NCI-H2029 treated with DMSO at 0.1 percent for 48 hours (cell line): Measurements from ENCODE around the gene LTB4R2.

Experiments
- DNase-seq: peaks from one replicate; lab custom pipeline; 2025; lab: John Stamatoyannopoulos, UW

LTB4R2 gene

DNA sequence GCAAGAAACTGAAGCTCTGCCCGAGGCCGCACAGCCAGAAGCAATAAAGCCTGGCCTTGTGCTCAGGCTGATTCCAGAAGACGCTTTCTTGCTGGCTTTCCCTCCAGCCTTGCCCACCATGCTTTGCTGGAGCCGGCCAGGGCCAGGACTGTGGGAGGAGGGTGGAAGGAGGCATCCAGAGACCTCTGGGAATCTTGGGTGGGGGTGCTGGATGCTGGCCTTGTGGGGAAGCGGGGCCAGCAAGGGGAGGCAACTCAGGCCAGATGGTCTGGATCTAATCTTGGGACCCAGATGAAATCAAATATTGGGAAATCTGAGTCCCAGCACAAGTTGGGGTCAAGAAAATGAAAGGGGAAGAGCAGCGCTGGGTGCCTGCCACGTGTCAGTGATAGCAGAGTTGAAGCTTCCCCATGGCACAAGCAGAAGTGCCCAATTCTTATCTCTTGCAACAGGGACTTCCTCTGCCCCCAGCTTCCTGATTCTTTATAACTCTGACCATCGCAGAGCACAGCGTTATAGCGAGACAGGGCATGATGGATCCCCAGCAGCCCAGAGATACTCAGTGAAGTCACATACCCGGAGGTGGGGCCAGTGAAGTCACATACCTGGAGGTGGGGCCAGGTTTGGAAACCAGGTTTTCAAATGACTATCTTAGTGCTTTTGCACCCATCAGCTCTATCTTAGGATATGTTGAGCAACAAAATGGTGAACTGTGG is 32.2 kb upstream of the LTB4R2 start:
- no peak for DNase-seq

DNA sequence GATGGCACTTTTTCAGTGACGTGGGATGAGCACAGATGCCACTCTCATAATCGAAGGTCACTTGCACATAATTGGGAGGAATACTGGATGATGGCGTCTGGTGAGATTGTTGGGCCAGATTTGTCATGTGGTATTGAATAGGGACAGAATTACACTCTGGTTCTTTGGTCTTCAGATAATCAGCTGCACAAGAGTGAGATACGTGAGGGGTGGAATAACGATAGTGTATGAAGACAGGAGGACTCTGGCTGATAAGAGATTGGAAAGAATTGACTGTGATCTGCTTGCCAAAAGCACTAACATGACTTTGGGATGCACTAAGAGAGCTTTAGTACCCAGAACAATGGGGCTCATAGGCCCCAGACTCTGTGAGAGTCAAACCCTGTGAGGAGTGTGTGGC is 31.5 kb upstream of the LTB4R2 start:
- DNase-seq, result no peak

DNA sequence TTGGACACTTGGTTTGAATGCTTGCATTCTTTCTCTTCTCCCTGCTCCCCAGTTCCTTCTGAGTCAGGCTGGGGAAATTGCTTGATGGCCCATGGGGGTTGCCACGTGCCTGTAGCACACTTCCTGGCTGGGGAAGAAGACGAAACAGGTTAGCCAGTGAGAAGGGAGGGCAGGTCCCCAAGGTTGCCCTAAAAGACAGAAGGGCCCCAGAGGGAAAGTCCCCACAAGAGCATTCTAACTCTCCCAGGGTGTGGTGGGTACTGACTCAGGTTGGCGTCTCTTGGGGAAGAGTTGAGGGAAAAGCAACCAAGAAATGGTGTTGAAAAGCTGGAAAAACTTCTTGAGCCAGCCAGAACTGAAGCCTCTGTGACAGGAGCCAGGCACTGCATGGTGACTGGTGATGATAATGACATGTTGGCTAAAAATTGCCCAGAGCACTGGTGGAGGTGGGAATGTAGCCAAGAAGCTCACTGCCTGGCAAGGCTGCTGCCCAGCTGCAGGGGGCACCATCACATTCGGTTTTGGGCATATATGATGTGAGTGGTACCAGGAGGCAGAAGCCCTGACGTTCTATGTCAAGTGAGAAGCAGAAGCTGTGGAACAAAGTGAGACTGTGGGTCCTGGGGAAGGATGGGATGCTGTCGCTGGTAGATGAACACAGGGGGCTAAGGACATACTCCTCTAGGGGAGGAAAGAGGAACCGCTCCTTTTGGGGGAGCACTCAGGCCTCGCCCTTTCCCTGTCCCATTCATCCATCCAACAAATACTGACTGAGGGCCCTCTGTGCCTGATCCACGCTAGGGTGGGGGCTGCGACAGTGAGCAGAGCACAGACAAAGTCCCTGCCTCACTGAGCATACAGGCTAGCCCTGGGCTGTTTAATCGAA is 30.4 kb upstream of the LTB4R2 start:
- DNase-seq, result no peak

DNA sequence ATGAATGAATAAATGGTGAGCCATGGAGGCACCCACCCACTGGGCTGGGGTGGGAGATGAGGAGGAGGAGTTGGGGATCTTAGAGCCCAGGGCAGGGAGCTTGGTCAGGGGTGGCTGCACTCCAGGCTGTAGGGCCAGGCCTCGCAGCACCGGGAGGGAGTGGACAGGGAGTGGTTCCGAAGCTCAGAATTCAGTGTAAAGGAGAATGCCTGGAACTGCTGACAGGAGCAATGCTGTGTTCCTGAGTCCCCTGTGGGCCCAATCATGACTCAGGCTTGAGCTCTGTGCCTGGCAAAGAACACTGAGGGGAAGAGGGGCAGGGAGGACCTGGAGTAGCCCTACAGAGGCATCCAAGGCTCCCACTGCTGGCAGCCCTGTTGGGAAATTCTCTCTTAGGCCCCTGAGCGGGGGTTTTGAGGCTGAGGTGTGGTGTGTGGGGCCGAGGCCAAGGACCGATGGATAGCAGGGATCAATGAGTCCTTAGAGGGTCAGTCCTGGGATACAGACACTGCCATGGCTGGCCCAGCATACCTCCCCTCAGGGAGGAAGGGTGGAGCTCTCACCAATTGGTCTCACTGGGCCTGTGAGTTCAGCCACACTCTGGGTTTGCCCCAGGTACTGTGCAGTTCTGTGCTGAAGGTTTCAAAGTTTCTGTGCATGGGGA is 29.0 kb upstream of the LTB4R2 start:
- no peak for DNase-seq

DNA sequence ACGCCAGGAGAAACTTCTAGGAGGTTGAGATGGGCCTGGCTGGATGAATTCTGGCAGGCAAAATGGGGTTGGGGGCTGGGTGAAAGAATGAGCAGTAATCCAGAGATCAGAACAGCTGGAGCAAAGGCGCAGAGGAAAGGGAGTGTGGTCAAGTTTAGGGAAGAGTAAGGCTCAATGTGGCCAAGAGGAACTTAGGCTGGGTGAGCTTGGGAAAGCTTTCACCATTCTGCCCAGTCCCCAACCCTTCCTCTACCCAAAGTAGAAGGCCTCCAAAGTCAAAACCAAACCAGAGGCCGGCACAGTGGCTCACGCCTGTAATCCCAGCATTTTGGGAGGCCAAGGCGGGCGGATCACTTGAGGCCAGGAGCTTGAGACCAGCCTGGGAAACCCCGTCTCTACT is 28.3 kb upstream of the LTB4R2 start:
- DNase-seq, result no peak

DNA sequence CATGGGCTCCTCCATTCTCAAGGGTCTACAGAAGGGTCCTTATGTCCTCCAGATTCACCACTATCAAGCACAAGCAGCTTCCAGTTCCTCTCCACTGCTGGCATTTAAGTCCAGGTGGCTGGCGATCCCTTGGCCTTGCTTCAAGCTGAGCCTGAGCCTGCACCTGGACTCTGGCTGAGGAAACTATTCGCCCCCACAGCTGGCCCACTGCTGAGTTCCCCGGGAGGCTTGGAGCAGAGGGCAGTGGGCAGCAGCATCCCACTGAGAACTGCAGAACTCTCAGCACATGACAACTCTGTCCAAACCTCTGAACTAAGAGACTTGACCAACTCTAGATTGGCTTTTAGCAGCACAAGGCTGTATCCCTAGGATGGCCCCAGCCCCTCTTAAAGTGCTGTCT is 27.2 kb upstream of the LTB4R2 start:
- DNase-seq, result no peak

DNA sequence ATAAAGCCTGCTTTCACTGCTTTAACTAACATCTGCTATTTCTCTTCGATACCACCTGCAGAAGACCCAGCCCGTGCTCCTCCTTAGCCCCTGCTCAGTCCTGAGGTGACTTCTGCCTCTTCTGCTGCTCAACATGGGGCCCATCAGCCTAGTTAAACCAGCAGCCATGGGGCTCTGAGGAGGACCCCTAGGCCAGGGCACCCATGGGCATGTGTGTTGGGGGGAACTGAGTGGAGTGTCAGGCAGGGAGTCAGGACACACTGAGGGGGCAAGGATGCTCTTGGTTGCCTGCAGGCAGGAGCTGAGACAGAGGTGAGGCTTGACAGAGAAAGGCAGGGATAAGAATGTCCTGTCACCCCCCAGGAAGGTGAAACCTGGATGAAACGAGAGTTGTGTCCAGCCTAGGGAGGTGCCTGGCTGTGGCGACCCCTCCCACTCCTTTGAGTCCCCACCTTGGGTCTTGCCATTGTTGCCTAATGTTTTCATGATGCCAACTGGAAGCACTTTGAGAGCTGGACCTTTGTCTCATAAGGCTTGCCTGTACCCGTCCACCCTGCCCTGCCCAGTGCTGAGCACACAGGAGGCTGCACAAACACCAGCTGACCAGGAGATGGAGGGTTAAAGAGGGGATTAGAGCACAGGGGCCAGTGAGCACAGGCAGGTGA is 26.0 kb upstream of the LTB4R2 start:
- DNase-seq, result no peak

DNA sequence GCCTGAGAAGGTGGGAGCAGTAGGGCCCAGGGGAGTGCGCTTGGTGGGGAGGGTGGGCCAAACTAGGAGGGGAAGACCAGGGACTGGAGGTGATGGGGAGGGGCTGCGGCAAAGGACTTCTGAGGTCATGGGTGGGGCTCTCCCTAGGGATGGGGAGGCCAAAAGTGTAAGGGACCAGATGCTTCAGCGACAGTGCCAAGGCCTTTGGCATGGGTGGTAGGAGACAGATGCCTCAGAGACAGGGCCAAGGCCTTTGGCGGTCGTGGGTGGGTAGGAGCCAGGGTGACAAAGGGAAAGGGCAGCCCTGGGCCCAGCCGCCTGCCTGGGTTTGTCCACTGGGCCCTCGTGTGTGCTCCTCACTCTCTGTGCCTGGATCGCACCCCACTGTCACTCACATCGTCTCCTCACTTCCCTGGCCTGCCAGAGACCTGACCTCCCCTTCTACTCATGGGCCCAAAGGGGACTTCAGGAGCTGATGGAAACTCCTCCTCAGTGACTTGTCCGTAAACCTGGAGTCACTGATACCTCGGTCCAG is 25.4 kb upstream of the LTB4R2 start:
- DNase-seq, result no peak

DNA sequence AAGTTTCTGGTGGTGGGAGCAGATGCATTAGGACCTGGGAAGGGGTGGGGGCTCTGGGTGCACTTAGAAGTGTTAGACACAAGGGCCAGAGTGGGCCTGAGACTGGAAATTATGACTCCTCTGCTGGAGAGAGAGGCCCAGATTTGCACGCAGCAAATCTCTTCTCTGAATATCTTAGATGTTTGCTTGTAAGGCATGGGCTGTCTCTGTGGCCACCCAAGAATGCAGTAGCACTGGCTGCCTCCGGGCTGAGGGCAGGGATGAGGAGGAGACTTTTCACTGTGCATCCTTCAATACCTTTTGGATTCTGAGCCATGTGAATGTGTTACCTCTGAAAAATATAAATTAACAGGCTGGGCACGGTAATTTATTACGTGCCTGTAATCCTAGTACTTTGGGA is 24.6 kb upstream of the LTB4R2 start:
- DNase-seq, result no peak

DNA sequence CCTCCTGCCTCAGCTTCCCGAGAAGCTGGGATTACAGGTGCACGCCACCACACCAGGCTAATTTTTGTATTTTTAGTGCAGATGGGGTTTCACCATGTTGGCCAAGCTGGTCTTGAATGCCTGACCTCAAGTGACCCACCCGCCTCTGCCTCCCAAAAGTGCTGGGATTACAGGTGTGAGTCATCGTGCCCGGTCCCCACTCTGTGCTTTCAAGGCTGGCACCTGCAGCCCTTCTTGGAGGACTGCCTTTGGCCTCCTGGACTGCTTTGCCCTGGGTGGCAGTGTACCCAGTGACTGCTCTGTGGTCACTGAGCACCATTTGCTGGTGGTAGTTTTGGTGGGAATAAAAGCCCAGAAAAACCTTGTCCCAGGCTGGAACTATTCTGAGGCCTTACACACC is 22.9 kb upstream of the LTB4R2 start:
- no peak for DNase-seq

DNA sequence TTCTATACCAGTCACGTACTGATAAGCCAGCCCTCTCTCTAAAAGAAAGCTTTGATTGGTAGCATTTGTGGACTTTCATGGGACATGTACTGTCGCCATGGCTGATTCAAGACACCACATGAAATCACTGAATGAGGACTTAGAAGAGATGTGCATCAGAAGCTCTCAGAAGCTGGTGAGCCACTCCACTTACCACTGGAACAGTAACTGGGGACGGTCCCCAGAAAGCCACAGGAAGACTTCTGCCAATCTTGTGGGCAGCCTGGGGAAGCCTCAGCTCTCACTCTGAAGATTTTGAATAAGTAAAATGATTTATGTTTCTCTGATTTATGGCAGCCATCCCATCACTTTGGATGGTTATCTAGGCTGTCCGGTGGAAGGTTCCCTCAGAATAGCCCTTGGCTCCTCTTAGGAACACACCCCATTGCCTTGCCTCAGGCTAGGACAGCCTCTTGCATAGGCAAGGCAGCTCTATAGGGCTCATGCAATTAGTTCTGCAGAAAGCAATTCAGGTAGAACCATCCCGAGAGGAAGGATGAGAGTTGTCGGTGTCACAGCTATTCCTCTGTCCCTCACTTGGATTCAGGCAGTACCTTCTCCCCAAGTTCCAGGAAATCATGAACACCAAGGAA is 20.2 kb upstream of the LTB4R2 start:
- no peak for DNase-seq

DNA sequence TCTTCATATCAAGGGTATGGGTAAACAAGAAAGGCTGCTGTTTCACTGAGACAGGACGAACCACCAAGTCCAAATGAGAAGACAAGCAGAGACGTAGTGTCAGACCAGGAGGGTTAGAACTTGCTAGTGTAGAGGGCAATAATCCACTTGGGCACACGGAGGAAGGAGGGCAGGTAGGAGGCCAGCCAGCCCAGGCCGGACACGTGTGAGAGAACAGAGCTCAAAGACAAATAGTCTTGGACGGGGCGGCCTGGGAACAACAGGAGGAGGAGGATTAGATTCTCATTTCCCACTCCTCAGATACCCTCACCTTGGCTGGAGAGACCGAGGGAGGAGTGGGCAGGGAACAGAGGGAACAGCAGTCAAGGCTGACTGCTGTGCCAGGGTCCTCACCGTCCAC is 19.2 kb upstream of the LTB4R2 start:
- DNase-seq, result no peak

DNA sequence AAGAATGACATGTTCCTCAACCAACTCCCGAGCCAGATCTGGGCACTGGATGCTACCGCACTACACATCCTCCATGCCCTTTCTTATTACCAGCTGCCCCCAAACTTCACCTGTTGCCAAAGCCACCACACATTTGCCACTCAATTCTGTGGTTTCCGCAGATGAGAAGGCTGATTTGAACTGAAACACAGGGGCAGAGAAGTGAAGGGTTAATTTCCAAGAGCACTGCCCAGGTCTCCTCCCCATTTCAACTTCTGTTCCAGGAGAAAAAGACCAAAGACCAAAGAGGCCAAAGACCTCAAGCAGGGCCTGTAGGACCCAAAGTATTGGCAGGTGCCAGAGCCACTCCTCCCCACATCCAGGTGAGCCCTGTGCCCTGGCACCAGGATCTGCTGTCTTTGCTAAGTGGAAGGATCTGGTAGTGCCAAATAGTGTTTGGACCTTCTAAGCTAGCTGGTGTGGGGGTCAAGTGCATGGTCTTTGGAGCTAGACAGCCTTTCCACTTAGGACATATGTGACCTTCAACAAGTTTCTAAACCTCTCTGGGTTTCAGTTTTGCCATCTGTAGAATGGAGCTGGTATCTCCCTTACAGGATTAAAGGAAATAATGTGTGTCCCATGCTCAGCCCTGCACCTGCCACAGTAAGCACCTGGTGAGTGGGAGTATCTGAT is 18.4 kb upstream of the LTB4R2 start:
- no peak for DNase-seq

DNA sequence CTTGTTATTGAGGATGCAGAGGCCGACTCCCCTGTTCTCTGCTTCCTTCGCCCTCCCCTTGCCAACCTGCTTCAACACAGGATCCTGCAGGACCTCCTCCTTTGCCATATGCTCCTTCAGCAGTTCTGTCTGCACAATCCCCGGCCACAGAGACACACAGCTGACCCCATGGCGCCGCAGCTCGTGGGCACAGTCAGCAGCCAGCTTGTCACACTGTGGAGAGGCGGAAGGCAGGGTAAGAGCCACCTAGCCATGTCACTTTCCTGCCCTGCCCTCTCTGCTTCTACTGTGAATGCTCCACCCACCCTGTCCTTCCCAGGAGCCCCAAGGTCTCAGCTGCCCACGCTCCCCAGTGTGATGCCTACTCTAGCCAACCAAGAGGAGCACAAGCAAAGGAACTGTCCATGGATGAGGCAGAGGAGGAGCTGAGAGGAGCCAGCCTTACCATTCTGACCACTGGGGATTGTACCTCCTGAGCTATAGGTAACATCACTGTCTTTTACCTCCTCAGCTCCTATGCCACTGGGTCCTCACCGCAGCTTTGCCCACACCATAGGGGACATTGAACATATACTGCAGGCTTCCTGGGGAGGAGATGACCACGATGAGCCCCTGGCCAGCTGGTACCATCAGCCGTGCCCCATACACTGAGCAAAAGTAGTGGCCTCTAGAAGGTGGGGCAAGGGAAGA is 17.7 kb upstream of the LTB4R2 start:
- no peak for DNase-seq

DNA sequence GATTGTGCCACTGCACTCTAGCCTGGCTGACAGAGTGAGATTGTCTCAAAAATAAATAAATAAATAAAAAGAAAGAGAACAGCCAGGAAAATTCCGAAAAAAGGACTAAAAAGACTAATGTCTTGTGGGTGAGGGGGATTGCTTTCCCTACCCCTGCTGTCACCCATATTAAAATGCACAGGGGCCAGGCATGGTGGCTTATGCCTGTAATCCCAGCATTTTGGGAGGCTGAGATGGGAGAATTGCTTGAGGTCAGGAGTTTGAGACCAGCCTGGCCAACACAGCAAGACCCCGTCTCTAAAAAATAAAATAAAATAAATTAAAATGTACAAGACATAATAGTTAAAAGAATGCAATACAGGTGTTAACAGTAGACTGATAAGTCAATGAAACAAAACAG is 16.4 kb upstream of the LTB4R2 start:
- no peak for DNase-seq

DNA sequence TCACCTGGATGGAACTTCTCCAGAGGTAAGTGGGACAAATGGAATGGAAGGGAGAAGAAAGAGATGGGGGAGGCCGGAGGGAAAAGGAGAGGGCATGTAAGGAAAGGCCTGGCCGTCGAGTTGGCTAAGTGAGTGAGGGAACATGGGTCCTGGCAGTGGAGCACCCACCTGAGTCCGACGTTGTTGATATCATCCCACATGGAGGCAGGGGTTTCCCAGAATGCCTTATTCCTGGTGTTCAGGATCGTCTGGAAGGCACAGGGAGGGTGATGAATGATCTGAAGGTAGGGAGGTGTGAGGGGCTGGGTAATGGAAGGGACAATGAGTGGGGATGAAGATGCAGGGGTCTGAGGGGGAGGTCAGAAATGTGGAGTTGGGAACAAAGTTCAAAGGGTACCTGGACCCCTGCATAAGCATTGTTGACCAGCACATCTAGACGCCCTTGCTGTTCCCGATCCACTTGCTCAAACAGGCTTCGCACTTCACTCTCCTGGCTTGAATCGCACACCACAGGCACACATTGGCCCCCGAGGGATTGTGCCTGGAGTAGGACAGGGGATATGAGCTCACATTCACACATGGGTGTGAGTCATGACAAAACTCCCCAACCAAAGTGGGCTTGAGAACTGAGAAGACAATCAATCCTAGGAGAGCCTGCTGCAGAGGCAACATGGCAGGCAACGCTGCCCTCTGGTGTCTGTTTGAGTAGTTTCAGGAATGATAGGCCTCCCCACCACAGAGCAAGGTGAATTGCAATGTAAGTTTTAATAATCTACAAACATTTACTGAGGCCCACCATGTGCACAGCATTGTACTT is 13.4 kb upstream of the LTB4R2 start:
- peak; percentile 22 for DNase-seq

DNA sequence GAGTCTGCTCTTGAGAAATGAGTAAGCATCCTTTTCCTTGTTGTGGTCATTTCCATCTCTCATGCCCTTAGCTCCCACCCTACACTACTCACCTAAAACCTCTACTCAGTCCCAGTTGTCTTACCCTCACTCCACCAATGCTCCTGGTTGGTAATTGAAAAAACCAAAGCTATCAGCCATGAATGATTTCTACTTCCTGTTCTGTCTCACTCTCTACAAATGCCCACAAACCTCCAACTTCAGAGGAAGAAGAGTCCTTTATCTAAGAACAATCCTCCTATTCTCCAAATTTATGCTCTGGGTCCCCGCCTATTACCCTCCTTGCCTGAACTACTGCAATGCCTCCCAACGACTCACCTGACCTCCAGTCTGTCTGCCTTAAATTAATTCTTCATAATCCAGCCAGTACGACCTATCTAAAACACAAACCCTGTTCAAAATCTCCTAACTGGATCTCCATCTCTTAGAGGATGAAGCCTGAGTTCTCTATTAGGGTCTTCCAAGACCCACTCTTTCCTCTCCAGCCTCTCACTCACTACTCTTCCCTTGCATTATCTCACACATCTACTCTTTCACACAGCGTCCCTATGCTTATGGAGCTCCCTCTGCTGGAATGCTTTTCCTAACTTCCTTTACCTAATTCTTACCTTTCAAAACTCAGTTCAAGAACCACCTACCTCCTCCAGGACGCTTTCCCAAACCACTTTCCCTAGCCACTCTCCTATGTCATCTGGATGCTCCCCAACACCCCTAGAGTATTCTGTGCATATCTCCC is 12.6 kb upstream of the LTB4R2 start:
- DNase-seq, result no peak

DNA sequence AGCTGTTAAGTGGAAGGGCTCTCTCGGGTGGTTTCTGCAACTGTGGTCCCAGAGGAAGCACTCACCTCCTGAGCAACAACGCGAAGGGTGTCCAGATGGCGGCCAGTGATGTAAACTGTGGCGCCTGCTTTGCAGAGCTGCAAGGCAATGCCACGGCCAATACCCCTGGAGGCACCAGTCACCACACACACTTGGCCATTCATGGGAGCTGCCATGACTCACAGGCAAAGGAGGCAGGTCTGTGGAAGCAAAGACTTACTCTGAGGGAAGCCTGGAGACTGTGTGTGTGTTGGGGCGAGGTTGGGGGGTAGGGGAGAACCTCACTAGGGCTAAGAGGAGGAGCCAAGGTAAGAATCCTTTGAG is 11.1 kb upstream of the LTB4R2 start:
- no peak for DNase-seq
